NB4 (cell line): ENCODE measurements around the gene GHITM.

Experiments
- CTCF ChIP-seq: IDR thresholded peaks from one replicate; pipeline ENCODE4 v1.5.1; 2012; ENCODE audit warnings: low read depth, low read length
- MYC ChIP-seq: IDR thresholded peaks from 2 replicates; pipeline ENCODE4 v1.6.1; 2011; ENCODE audit warnings: low read depth, low read length
- POLR2A ChIP-seq: IDR thresholded peaks from 2 replicates; pipeline ENCODE4 v1.6.1; 2011; ENCODE audit warnings: mild to moderate bottlenecking; ENCODE audit not compliant: insufficient read length; ENCODE audit errors: extremely low read depth

GRCh38 chr10:84196941-84197340 is 57.6 kb downstream of the GHITM start:
- TF ChIP-seq CTCF (no peak), POLR2A (no peak), MYC (no peak)
